ENCODE results near the gene NPAS3.

GRCh38 chr14:33847066-33847465 is 908.4 kb downstream of the NPAS3 start:
- TF ChIP-seq CTCF (IDR thresholded peaks at IDR 0.05), result no peak
- no peak for TF ChIP-seq POLR2A (IDR thresholded peaks at IDR 0.05)
